GM21367 (cell line): ENCODE measurements around the gene KNG1.
A peak's percentile ranks its signal among the peaks of the same experiment; 100 is the strongest.
"Not testable (repeated sequence)": the region's sequence is repeated elsewhere in the genome, so short reads cannot be mapped to it uniquely, and the experiment has no call there.

Experiments used
- ATAC-seq: cut with Tn5 transposase; IDR thresholded peaks from one replicate; pipeline ENCODE4 v1.9.1; 2021; ENCODE audit not compliant: unreplicated experiment

The KNG1 gene

GRCh38 chr3:186717039-186717457, at the start of gene KNG1:
TSS of gene KNG1 (plus strand) at chr3:186717359. CDS start at chr3:186717543, 184 bp downstream.
- ATAC-seq: no peak

- ATAC-seq: no peak
These were observed 48.7 kb upstream of the KNG1 start for GRCh38 chr3:186668426-186668825.

GRCh38 chr3:186669378-186670084, 47.6 kb upstream of the KNG1 start:
- no peak for ATAC-seq

GRCh38 chr3:186670155-186670554, 47.0 kb upstream of the KNG1 start:
- no peak for ATAC-seq

- no peak for ATAC-seq
These were observed 46.1 kb upstream of the KNG1 start for GRCh38 chr3:186671051-186671450.

GRCh38 chr3:186678604-186679003, 38.6 kb upstream of the KNG1 start:
- ATAC-seq: no peak

- ATAC-seq: no peak
These were observed 38.0 kb upstream of the KNG1 start for GRCh38 chr3:186679151-186679550.

GRCh38 chr3:186680869-186681268, 36.3 kb upstream of the KNG1 start:
- no peak for ATAC-seq

- ATAC-seq: no peak
These were observed 34.3 kb upstream of the KNG1 start for GRCh38 chr3:186682812-186683211.

- ATAC-seq: no peak
These were observed 33.2 kb upstream of the KNG1 start for GRCh38 chr3:186683979-186684378.

- ATAC-seq: not testable (repeated sequence)
These were observed 30.7 kb upstream of the KNG1 start for GRCh38 chr3:186686475-186686874.

- no peak for ATAC-seq
These were observed 30.0 kb upstream of the KNG1 start for GRCh38 chr3:186687120-186687651.

GRCh38 chr3:186690304-186690703, 26.9 kb upstream of the KNG1 start:
- not testable (repeated sequence) for ATAC-seq

GRCh38 chr3:186691676-186692075, 25.5 kb upstream of the KNG1 start:
- ATAC-seq: no peak

GRCh38 chr3:186693843-186694242, 23.3 kb upstream of the KNG1 start:
- no peak for ATAC-seq

- no peak for ATAC-seq
These were observed 22.7 kb upstream of the KNG1 start for GRCh38 chr3:186694288-186695032.

- ATAC-seq: no peak
These were observed 20.6 kb upstream of the KNG1 start for GRCh38 chr3:186696522-186696921.

GRCh38 chr3:186697510-186697909, 19.6 kb upstream of the KNG1 start:
- ATAC-seq: no peak

- no peak for ATAC-seq
These were observed 16.9 kb upstream of the KNG1 start for GRCh38 chr3:186700267-186700666.

GRCh38 chr3:186702451-186702850, 14.7 kb upstream of the KNG1 start:
- ATAC-seq: not testable (repeated sequence)

GRCh38 chr3:186705882-186706780, 11.0 kb upstream of the KNG1 start:
- ATAC-seq: peak; percentile 96
